Measurements from ENCODE around the gene ESPNL.

DNA sequence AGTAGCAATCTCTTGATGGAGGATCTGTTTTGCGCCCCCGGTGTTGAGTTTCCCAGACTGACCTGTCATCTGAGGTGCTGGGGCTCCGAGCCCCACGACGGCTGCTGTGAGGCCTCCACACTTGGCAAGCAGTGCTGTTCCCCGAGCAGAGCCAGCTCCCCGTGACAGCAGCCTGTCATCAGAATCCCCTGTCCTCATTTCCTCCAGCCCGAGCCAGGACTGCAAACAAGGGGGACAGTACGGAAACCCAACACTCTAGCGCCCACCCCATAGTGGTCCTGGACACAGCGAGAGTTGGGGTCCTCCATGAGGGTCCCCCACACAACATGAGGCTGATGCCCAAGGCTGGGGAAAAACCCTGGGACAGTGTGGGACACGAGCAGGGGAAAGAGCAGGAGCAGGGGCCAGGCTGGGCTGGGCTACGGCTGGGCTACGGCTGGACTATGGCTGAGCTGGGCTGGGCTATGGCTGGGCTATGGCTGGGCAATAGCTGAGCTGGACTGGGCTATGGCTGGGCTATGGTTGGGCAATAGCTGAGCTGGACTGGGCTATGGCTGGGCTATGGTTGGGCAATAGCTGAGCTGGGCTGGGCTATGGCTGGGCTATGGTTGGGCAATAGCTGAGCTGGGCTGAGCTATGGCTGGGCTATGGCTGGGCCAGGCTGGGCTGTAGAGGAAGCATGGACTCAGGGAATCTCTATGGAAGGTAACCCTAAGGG is 36.8 kb downstream of the ESPNL start:
- TF ChIP-seq, protein P1, sequence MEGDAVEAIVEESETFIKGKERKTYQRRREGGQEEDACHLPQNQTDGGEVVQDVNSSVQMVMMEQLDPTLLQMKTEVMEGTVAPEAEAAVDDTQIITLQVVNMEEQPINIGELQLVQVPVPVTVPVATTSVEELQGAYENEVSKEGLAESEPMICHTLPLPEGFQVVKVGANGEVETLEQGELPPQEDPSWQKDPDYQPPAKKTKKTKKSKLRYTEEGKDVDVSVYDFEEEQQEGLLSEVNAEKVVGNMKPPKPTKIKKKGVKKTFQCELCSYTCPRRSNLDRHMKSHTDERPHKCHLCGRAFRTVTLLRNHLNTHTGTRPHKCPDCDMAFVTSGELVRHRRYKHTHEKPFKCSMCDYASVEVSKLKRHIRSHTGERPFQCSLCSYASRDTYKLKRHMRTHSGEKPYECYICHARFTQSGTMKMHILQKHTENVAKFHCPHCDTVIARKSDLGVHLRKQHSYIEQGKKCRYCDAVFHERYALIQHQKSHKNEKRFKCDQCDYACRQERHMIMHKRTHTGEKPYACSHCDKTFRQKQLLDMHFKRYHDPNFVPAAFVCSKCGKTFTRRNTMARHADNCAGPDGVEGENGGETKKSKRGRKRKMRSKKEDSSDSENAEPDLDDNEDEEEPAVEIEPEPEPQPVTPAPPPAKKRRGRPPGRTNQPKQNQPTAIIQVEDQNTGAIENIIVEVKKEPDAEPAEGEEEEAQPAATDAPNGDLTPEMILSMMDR (IDR thresholded peaks at IDR 0.05; ENCODE audit: borderline replicate concordance, extremely low read depth, low read length, poor library complexity, severe bottlenecking) = no peak
- no peak for TF ChIP-seq EZH2 (IDR thresholded peaks at IDR 0.05; ENCODE audit: borderline replicate concordance, low read depth, low read length, severe bottlenecking)

Measured in DND-41 (cell line).